Activated T-helper 2 cell treated with anti-CD3 and anti-CD28 coated beads, Interferon-gamma antibody, Interleukin-2, Interleukin-4, amounts not matched to agents 10 μg/mL and 5 μg/mL and 100 μg/mL, durations not matched to agents 14 hours and 24 hours and 36 hours (primary cell): ENCODE measurements around the gene BCL11A. TPM values are rescaled to one million over a fixed set of nuclear protein-coding genes. Genes with fewer than 3 reads are reported as not detected.

Source experiments
- DNase-seq: peaks from one replicate; pipeline ENCODE4 v3.0.0; 2021; ENCODE audit warnings: low spot score
- H3K27ac Mint-ChIP-seq: one replicate; pipeline ENCODE4 v1.8.0; 2021; ENCODE audit warnings: mixed read lengths
- H3K27me3 Mint-ChIP-seq: one replicate; pipeline ENCODE4 v1.8.0; 2021; ENCODE audit warnings: low read depth, mixed read lengths
- H3K36me3 Mint-ChIP-seq: one replicate; pipeline ENCODE4 v1.8.0; 2021; ENCODE audit warnings: low read depth, mixed read lengths
- H3K4me1 Mint-ChIP-seq: one replicate; pipeline ENCODE4 v1.8.0; 2021; ENCODE audit warnings: low read depth, mixed read lengths
- H3K4me3 Mint-ChIP-seq: one replicate; pipeline ENCODE4 v1.8.0; 2021; ENCODE audit warnings: low read depth, mild to moderate bottlenecking, moderate library complexity, mixed read lengths
- H3K9me3 Mint-ChIP-seq: one replicate; pipeline ENCODE4 v1.8.0; 2021; ENCODE audit warnings: mixed read lengths
- intact Hi-C: fragments of 100-400 bp; cut with micrococcal nuclease; formaldehyde crosslinking; loops from one replicate; pipeline ENCODE4 v1.15.1; 2023
- total RNA-seq: library from RNA; stranded (reverse); gene quantifications from 2 replicates; pipeline ENCODE4 v1.2.3, GENCODE V29; 2022

Gene BCL11A
- total RNA-seq, 1 donor from 2014 or later, result 0.21 TPM

- Mint-ChIP-seq H3K27ac (no peak overlapping the region), H3K4me3 (no peak overlapping the region), H3K4me1 (no peaks in the 10 kb centered on the region), H3K27me3 (peaks cover 5% of the 10 kb centered on the region), H3K36me3 (no peaks in the 10 kb centered on the region), H3K9me3 (no peaks in the 10 kb centered on the region)
- intact Hi-C loops, result no loop called here
- no peak for DNase-seq
Observed at GRCh38 chr2:60490441-60490840, 63.0 kb downstream of the BCL11A start.

GRCh38 chr2:60489289-60489688 is 64.2 kb downstream of the BCL11A start:
- H3K9me3 Mint-ChIP-seq, result no peaks in the 10 kb centered on the region
- H3K4me3 Mint-ChIP-seq, result no peak overlapping the region
- DNase-seq, result no peak
- no peak overlapping the region for H3K27ac Mint-ChIP-seq
- H3K27me3 Mint-ChIP-seq, result peaks cover 8% of the 10 kb centered on the region
- H3K36me3 Mint-ChIP-seq, result no peaks in the 10 kb centered on the region
- no peaks in the 10 kb centered on the region for H3K4me1 Mint-ChIP-seq
- intact Hi-C loops, result no loop called here

- H3K27me3 Mint-ChIP-seq, result peaks cover 13% of the 10 kb centered on the region
- H3K9me3 Mint-ChIP-seq, result no peaks in the 10 kb centered on the region
- intact Hi-C loops, result no loop called here
- H3K36me3 Mint-ChIP-seq, result no peaks in the 10 kb centered on the region
- no peak overlapping the region for H3K4me3 Mint-ChIP-seq
- H3K27ac Mint-ChIP-seq, result no peak overlapping the region
- no peak for DNase-seq
- H3K4me1 Mint-ChIP-seq, result no peaks in the 10 kb centered on the region
Observed at GRCh38 chr2:60488291-60488690, 65.2 kb downstream of the BCL11A start.

GRCh38 chr2:60487174-60487573 is 66.3 kb downstream of the BCL11A start:
- peaks cover 20% of the 10 kb centered on the region for H3K27me3 Mint-ChIP-seq
- no peaks in the 10 kb centered on the region for H3K9me3 Mint-ChIP-seq
- no peak for DNase-seq
- no peaks in the 10 kb centered on the region for H3K36me3 Mint-ChIP-seq
- intact Hi-C loops, result no loop called here
- H3K4me3 Mint-ChIP-seq, result no peak overlapping the region
- H3K27ac Mint-ChIP-seq, result no peak overlapping the region
- no peaks in the 10 kb centered on the region for H3K4me1 Mint-ChIP-seq

GRCh38 chr2:60486551-60486950 is 66.9 kb downstream of the BCL11A start:
- Mint-ChIP-seq H3K4me3 (no peak overlapping the region), H3K9me3 (no peaks in the 10 kb centered on the region), H3K27me3 (peaks cover 21% of the 10 kb centered on the region), H3K36me3 (no peaks in the 10 kb centered on the region), H3K27ac (no peak overlapping the region), H3K4me1 (no peaks in the 10 kb centered on the region)
- intact Hi-C loops, result no loop called here
- no peak for DNase-seq

GRCh38 chr2:60486067-60486466 is 67.4 kb downstream of the BCL11A start:
- Mint-ChIP-seq H3K27me3 (peaks cover 21% of the 10 kb centered on the region), H3K4me1 (no peaks in the 10 kb centered on the region), H3K4me3 (no peak overlapping the region), H3K9me3 (no peaks in the 10 kb centered on the region), H3K27ac (no peak overlapping the region), H3K36me3 (no peaks in the 10 kb centered on the region)
- DNase-seq, result no peak
- intact Hi-C loops, result no loop called here

- intact Hi-C loops, result no loop called here
- no peak overlapping the region for H3K27ac Mint-ChIP-seq
- no peak overlapping the region for H3K4me3 Mint-ChIP-seq
- no peak for DNase-seq
- H3K36me3 Mint-ChIP-seq, result no peaks in the 10 kb centered on the region
- H3K4me1 Mint-ChIP-seq, result no peaks in the 10 kb centered on the region
- H3K9me3 Mint-ChIP-seq, result no peaks in the 10 kb centered on the region
- H3K27me3 Mint-ChIP-seq, result peaks cover 21% of the 10 kb centered on the region
Observed at GRCh38 chr2:60485550-60485949, 67.9 kb downstream of the BCL11A start.

GRCh38 chr2:60485055-60485454 is 68.4 kb downstream of the BCL11A start:
- Mint-ChIP-seq H3K4me3 (no peak overlapping the region), H3K4me1 (no peaks in the 10 kb centered on the region), H3K9me3 (no peaks in the 10 kb centered on the region), H3K27me3 (peaks cover 18% of the 10 kb centered on the region), H3K27ac (no peak overlapping the region), H3K36me3 (no peaks in the 10 kb centered on the region)
- intact Hi-C loops, result no loop called here
- no peak for DNase-seq

- H3K4me3 Mint-ChIP-seq, result no peak overlapping the region
- peaks cover 18% of the 10 kb centered on the region for H3K27me3 Mint-ChIP-seq
- intact Hi-C loops, result no loop called here
- no peak for DNase-seq
- H3K36me3 Mint-ChIP-seq, result no peaks in the 10 kb centered on the region
- no peak overlapping the region for H3K27ac Mint-ChIP-seq
- no peaks in the 10 kb centered on the region for H3K4me1 Mint-ChIP-seq
- no peaks in the 10 kb centered on the region for H3K9me3 Mint-ChIP-seq
Observed at GRCh38 chr2:60484133-60484645, 69.3 kb downstream of the BCL11A start.

- Mint-ChIP-seq H3K27ac (no peak overlapping the region), H3K36me3 (no peaks in the 10 kb centered on the region), H3K9me3 (no peaks in the 10 kb centered on the region), H3K4me3 (no peak overlapping the region), H3K4me1 (no peaks in the 10 kb centered on the region), H3K27me3 (peaks cover 18% of the 10 kb centered on the region)
- intact Hi-C loops, result no loop called here
- no peak for DNase-seq
Observed at GRCh38 chr2:60483401-60483800, 70.1 kb downstream of the BCL11A start.

- Mint-ChIP-seq H3K27ac (no peak overlapping the region), H3K4me1 (no peaks in the 10 kb centered on the region), H3K36me3 (no peaks in the 10 kb centered on the region), H3K4me3 (no peak overlapping the region), H3K27me3 (peaks cover 18% of the 10 kb centered on the region), H3K9me3 (no peaks in the 10 kb centered on the region)
- intact Hi-C loops, result no loop called here
- DNase-seq, result no peak
Observed at GRCh38 chr2:60482222-60482621, 71.2 kb downstream of the BCL11A start.

- no peaks in the 10 kb centered on the region for H3K9me3 Mint-ChIP-seq
- intact Hi-C loops, result no loop called here
- no peaks in the 10 kb centered on the region for H3K36me3 Mint-ChIP-seq
- no peak overlapping the region for H3K27ac Mint-ChIP-seq
- H3K4me1 Mint-ChIP-seq, result no peaks in the 10 kb centered on the region
- H3K4me3 Mint-ChIP-seq, result no peak overlapping the region
- DNase-seq, result no peak
- peaks cover 18% of the 10 kb centered on the region for H3K27me3 Mint-ChIP-seq
Observed at GRCh38 chr2:60481257-60481656, 72.2 kb downstream of the BCL11A start.

GRCh38 chr2:60480089-60480773 is 73.2 kb downstream of the BCL11A start:
- Mint-ChIP-seq H3K4me3 (no peak overlapping the region), H3K9me3 (no peaks in the 10 kb centered on the region), H3K36me3 (no peaks in the 10 kb centered on the region), H3K27ac (no peak overlapping the region), H3K4me1 (no peaks in the 10 kb centered on the region), H3K27me3 (peaks cover 18% of the 10 kb centered on the region)
- intact Hi-C loops, result no loop called here
- DNase-seq, result no peak
